GM10266 (cell line): Measurements from ENCODE around the gene TICRR.

ENCODE experiments used
- DNase-seq: peaks from one replicate; pipeline ENCODE4 v3.0.0; 2012; ENCODE audit errors: extremely low spot score
- TF ChIP-seq, protein P1 (sequence below): IDR thresholded peaks from 2 replicates; pipeline ENCODE4 v1.5.1; 2012; ENCODE audit warnings: mild to moderate bottlenecking, low read depth; ENCODE audit not compliant: control insufficient read depth, insufficient read depth; ENCODE audit errors: missing control alignments

Gene TICRR

GRCh38 chr15:89669309-89669865 is 94.1 kb downstream of the TICRR start:
- TF ChIP-seq, protein P1, sequence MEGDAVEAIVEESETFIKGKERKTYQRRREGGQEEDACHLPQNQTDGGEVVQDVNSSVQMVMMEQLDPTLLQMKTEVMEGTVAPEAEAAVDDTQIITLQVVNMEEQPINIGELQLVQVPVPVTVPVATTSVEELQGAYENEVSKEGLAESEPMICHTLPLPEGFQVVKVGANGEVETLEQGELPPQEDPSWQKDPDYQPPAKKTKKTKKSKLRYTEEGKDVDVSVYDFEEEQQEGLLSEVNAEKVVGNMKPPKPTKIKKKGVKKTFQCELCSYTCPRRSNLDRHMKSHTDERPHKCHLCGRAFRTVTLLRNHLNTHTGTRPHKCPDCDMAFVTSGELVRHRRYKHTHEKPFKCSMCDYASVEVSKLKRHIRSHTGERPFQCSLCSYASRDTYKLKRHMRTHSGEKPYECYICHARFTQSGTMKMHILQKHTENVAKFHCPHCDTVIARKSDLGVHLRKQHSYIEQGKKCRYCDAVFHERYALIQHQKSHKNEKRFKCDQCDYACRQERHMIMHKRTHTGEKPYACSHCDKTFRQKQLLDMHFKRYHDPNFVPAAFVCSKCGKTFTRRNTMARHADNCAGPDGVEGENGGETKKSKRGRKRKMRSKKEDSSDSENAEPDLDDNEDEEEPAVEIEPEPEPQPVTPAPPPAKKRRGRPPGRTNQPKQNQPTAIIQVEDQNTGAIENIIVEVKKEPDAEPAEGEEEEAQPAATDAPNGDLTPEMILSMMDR: no peak
- DNase-seq: peak; percentile 16

- DNase-seq: no peak
- TF ChIP-seq, protein P1: no peak
These were observed 94.7 kb downstream of the TICRR start for GRCh38 chr15:89669941-89670340.

DNA sequence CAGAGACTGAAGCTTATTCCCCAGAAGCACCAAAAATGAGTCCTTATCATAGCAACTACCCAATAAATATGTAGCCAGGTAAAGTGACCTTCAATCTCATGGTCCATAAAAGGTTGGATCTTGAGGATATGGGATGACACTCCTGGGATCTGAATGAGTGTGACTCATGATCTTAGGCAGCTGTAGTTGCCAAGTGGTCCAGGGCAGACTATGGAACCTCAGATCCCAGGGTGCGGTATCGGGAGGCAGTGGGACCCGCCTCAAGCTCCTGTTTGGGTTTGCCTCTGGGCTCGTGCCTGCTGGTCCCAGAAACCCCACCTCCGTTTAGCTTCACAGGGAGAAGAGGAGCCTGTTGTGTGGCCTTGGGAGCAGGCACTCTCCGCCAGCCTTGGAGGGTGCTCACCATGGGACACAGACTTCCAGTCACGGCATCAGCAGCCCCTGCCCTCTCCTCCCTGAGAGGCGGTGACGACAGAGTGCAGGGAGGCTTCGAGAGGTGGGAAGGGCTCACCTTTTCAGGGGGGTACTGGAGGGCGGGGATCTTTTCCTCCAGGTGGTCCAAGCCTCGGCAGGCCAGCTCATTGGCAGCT is 95.8 kb downstream of the TICRR start:
- TF ChIP-seq, protein P1: no peak
- no peak for DNase-seq

- DNase-seq: no peak
- TF ChIP-seq, protein P1: no peak
These were observed 96.4 kb downstream of the TICRR start for GRCh38 chr15:89671687-89672086.

- no peak for DNase-seq
- TF ChIP-seq, protein P1: no peak
These were observed 97.2 kb downstream of the TICRR start for GRCh38 chr15:89672221-89673164.

- peak; percentile 43 for DNase-seq
- TF ChIP-seq, protein P1: peak; percentile 39
These were observed 97.9 kb downstream of the TICRR start for GRCh38 chr15:89673165-89673512.
